ENCODE results near the gene ELK3. TPM values are rescaled to one million over a fixed set of nuclear protein-coding genes. Genes with fewer than 3 reads are reported as not detected.

ELK3 gene
- total RNA-seq, 1 donor from 2014 or later: 49.3 TPM

DNA sequence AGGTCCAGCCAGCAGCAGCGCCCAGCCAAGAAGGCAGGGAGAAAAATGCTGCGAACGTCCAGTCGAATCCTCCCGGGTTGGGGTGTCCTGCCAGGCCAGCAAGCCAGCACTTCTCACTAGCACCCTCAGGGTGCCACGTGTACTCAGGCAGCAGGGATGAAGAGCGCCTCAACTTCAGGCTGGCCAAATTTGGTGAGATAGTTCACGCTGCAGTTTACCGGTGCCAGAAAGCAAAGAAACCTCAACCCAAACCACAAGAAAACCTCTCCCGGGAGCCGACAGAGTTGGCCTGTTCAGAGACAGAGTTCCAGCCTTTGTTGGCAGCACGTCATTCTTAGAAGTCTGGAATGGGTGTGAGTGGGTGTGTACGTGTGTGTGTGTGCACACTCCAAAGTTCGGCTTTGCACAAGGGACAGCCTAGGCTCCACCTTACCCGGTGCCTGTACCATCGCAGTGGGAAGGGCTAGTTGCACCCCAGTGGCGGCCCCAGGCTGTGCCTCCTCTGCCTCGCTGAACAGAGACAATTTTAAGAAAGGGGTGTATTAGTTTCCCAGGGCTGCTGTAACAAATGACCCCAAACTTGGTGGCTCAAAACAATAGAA is 42.1 kb downstream of the ELK3 start:
- Mint-ChIP-seq H3K4me3 (ENCODE audit: unreplicated experiment) (no peak overlapping the region), H3K36me3 (ENCODE audit: unreplicated experiment) (peaks cover 6% of the 10 kb centered on the region), H3K9me3 (ENCODE audit: unreplicated experiment) (no peaks in the 10 kb centered on the region), H3K27me3 (ENCODE audit: unreplicated experiment) (no peaks in the 10 kb centered on the region), H3K27ac (ENCODE audit: unreplicated experiment) (peak overlapping the region; percentile 94), H3K4me1 (ENCODE audit: unreplicated experiment) (peaks cover 59% of the 10 kb centered on the region)
- TF ChIP-seq, protein P1, sequence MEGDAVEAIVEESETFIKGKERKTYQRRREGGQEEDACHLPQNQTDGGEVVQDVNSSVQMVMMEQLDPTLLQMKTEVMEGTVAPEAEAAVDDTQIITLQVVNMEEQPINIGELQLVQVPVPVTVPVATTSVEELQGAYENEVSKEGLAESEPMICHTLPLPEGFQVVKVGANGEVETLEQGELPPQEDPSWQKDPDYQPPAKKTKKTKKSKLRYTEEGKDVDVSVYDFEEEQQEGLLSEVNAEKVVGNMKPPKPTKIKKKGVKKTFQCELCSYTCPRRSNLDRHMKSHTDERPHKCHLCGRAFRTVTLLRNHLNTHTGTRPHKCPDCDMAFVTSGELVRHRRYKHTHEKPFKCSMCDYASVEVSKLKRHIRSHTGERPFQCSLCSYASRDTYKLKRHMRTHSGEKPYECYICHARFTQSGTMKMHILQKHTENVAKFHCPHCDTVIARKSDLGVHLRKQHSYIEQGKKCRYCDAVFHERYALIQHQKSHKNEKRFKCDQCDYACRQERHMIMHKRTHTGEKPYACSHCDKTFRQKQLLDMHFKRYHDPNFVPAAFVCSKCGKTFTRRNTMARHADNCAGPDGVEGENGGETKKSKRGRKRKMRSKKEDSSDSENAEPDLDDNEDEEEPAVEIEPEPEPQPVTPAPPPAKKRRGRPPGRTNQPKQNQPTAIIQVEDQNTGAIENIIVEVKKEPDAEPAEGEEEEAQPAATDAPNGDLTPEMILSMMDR (IDR thresholded peaks at IDR 0.05): no peak
- DNase-seq (ENCODE audit: extremely low spot score, unreplicated experiment): no peak

GRCh38 chr12:96237035-96237434 is 42.9 kb downstream of the ELK3 start:
- H3K9me3 Mint-ChIP-seq (ENCODE audit: unreplicated experiment): no peaks in the 10 kb centered on the region
- no peak for DNase-seq (ENCODE audit: extremely low spot score, unreplicated experiment)
- peaks cover under 1% of the 10 kb centered on the region for H3K36me3 Mint-ChIP-seq (ENCODE audit: unreplicated experiment)
- peak overlapping the region; percentile 94 for H3K27ac Mint-ChIP-seq (ENCODE audit: unreplicated experiment)
- H3K27me3 Mint-ChIP-seq (ENCODE audit: unreplicated experiment): no peaks in the 10 kb centered on the region
- TF ChIP-seq, protein P1 (IDR thresholded peaks at IDR 0.05): no peak
- peaks cover 64% of the 10 kb centered on the region for H3K4me1 Mint-ChIP-seq (ENCODE audit: unreplicated experiment)
- H3K4me3 Mint-ChIP-seq (ENCODE audit: unreplicated experiment): no peak overlapping the region

- peaks cover under 1% of the 10 kb centered on the region for H3K36me3 Mint-ChIP-seq (ENCODE audit: unreplicated experiment)
- H3K27me3 Mint-ChIP-seq (ENCODE audit: unreplicated experiment): no peaks in the 10 kb centered on the region
- no peaks in the 10 kb centered on the region for H3K9me3 Mint-ChIP-seq (ENCODE audit: unreplicated experiment)
- H3K27ac Mint-ChIP-seq (ENCODE audit: unreplicated experiment): peak overlapping the region; percentile 94
- H3K4me1 Mint-ChIP-seq (ENCODE audit: unreplicated experiment): peaks cover 67% of the 10 kb centered on the region
- no peak overlapping the region for H3K4me3 Mint-ChIP-seq (ENCODE audit: unreplicated experiment)
- TF ChIP-seq, protein P1 (IDR thresholded peaks at IDR 0.05): no peak
- no peak for DNase-seq (ENCODE audit: extremely low spot score, unreplicated experiment)
Observed at GRCh38 chr12:96237465-96238077, 43.4 kb downstream of the ELK3 start.

DNA sequence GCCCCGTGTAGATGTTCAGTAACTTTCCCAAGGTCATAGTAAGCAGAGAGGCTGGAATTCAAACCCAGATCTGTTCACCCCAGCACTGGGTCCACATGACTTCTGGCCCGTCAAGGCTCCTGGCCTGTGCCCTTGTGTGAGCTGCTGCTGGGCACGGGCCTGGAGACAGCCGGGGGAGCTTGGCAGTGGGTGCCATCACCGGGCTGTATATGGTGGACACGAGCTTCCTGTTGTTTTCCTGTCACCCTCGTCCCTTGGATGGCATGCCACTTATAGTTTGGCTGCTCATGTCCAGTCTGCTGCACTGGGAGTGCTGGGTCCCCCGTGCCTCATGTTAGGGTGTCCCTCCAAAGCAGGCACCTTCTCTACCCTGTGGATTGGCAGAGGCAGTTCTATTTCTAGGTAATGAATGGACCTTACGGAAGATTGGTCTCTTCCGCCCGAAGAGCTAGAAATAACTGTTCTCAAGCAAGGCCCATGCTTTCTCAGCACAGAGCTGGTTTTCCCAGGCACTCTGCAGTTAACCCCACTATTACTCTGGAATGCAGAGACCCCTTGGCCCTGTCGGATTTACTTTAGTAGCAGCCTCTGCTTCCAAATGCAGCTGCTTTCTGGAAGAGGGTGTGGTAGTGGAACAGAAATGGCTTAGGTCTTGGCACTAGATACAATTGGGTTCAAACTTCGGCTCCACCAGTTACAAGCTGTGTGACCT is 44.3 kb downstream of the ELK3 start:
- no peak for DNase-seq (ENCODE audit: extremely low spot score, unreplicated experiment)
- Mint-ChIP-seq H3K27ac (ENCODE audit: unreplicated experiment) (peak overlapping the region; percentile 94), H3K9me3 (ENCODE audit: unreplicated experiment) (no peaks in the 10 kb centered on the region), H3K4me1 (ENCODE audit: unreplicated experiment) (peaks cover 73% of the 10 kb centered on the region), H3K36me3 (ENCODE audit: unreplicated experiment) (peaks cover 5% of the 10 kb centered on the region), H3K4me3 (ENCODE audit: unreplicated experiment) (no peak overlapping the region), H3K27me3 (ENCODE audit: unreplicated experiment) (no peaks in the 10 kb centered on the region)
- TF ChIP-seq, protein P1 (IDR thresholded peaks at IDR 0.05): no peak

Measured in osteocyte (in vitro differentiated cells).